ENCODE data around the gene PRDX2.

The PRDX2 gene

GRCh38 chr19:12770922-12771321 is 30.7 kb downstream of the PRDX2 start:
- H3K79me2 ChIP-seq (ENCODE audit: control insufficient read depth, low read length), result no peaks in the 10 kb centered on the region
- no peak overlapping the region for H3K4me3 ChIP-seq (ENCODE audit: low read length)
- no peak overlapping the region for H3K4me2 ChIP-seq (ENCODE audit: low read length)
- peaks cover 3% of the 10 kb centered on the region; the same call in 1 of the 2 replicates for H3K36me3 ChIP-seq (ENCODE audit: control insufficient read depth, low read length)
- H4K20me1 ChIP-seq (ENCODE audit: control insufficient read depth, insufficient read depth, low read depth, low read length), result no peaks in the 10 kb centered on the region
- peaks cover 11% of the 10 kb centered on the region for H3K4me1 ChIP-seq (ENCODE audit: control insufficient read depth, low read length)
- no peaks in the 10 kb centered on the region for H3K9me3 ChIP-seq (ENCODE audit: control insufficient read depth, insufficient read depth, low read length)
- H3K27ac ChIP-seq (ENCODE audit: low read depth, low read length), result no peak overlapping the region
- H3K9me2 ChIP-seq (replicated peaks; ENCODE audit: control insufficient read depth, low read length), result no peaks in the 10 kb centered on the region
- TF ChIP-seq EZH2phosphoT487 (IDR thresholded peaks at IDR 0.05; ENCODE audit: borderline replicate concordance, low read length) (no peak), CTCF (IDR thresholded peaks at IDR 0.05; ENCODE audit: low read depth, low read length, poor library complexity, severe bottlenecking) (no peak)
- no peaks in the 10 kb centered on the region for H3K27me3 ChIP-seq (ENCODE audit: control insufficient read depth, low read length)
- peaks cover 7% of the 10 kb centered on the region; the same call in 1 of the 2 replicates for H3F3A ChIP-seq (ENCODE audit: control insufficient read depth, insufficient read depth)

- H3K9me2 ChIP-seq (replicated peaks; ENCODE audit: control insufficient read depth, low read length), result no peaks in the 10 kb centered on the region
- TF ChIP-seq EZH2phosphoT487 (IDR thresholded peaks at IDR 0.05; ENCODE audit: borderline replicate concordance, low read length), result no peak
- no peak for TF ChIP-seq CTCF (IDR thresholded peaks at IDR 0.05; ENCODE audit: low read depth, low read length, poor library complexity, severe bottlenecking)
- H3K4me3 ChIP-seq (ENCODE audit: low read length), result no peak overlapping the region
- H3K79me2 ChIP-seq (ENCODE audit: control insufficient read depth, low read length), result no peaks in the 10 kb centered on the region
- peaks cover 7% of the 10 kb centered on the region; the same call in 1 of the 2 replicates for H3F3A ChIP-seq (ENCODE audit: control insufficient read depth, insufficient read depth)
- peaks cover 6% of the 10 kb centered on the region for H3K4me1 ChIP-seq (ENCODE audit: control insufficient read depth, low read length)
- H4K20me1 ChIP-seq (ENCODE audit: control insufficient read depth, insufficient read depth, low read depth, low read length), result no peaks in the 10 kb centered on the region
- no peak overlapping the region for H3K27ac ChIP-seq (ENCODE audit: low read depth, low read length)
- H3K27me3 ChIP-seq (ENCODE audit: control insufficient read depth, low read length), result no peaks in the 10 kb centered on the region
- H3K9me3 ChIP-seq (ENCODE audit: control insufficient read depth, insufficient read depth, low read length), result no peaks in the 10 kb centered on the region
- H3K4me2 ChIP-seq (ENCODE audit: low read length), result no peak overlapping the region
- peaks cover 3% of the 10 kb centered on the region; the same call in 1 of the 2 replicates for H3K36me3 ChIP-seq (ENCODE audit: control insufficient read depth, low read length)
These were observed 31.9 kb downstream of the PRDX2 start for GRCh38 chr19:12769689-12770088.

GRCh38 chr19:12767666-12768065 is 33.9 kb downstream of the PRDX2 start:
- no peak overlapping the region for H3K4me2 ChIP-seq (ENCODE audit: low read length)
- no peaks in the 10 kb centered on the region for H4K20me1 ChIP-seq (ENCODE audit: control insufficient read depth, insufficient read depth, low read depth, low read length)
- no peak overlapping the region for H3K27ac ChIP-seq (ENCODE audit: low read depth, low read length)
- H3K9me3 ChIP-seq (ENCODE audit: control insufficient read depth, insufficient read depth, low read length), result no peaks in the 10 kb centered on the region
- no peaks in the 10 kb centered on the region for H3K36me3 ChIP-seq (ENCODE audit: control insufficient read depth, low read length)
- peaks cover 3% of the 10 kb centered on the region; the same call in 1 of the 2 replicates for H3K4me1 ChIP-seq (ENCODE audit: control insufficient read depth, low read length)
- H3K27me3 ChIP-seq (ENCODE audit: control insufficient read depth, low read length), result no peaks in the 10 kb centered on the region
- TF ChIP-seq CTCF (IDR thresholded peaks at IDR 0.05; ENCODE audit: low read depth, low read length, poor library complexity, severe bottlenecking) (no peak), EZH2phosphoT487 (IDR thresholded peaks at IDR 0.05; ENCODE audit: borderline replicate concordance, low read length) (no peak)
- no peaks in the 10 kb centered on the region for H3F3A ChIP-seq (ENCODE audit: control insufficient read depth, insufficient read depth)
- H3K9me2 ChIP-seq (replicated peaks; ENCODE audit: control insufficient read depth, low read length), result no peaks in the 10 kb centered on the region
- no peak overlapping the region for H3K4me3 ChIP-seq (ENCODE audit: low read length)
- no peaks in the 10 kb centered on the region for H3K79me2 ChIP-seq (ENCODE audit: control insufficient read depth, low read length)

Measured in DOHH2 (cell line).